Activated CD4-positive, alpha-beta T cell treated with anti-CD3 and anti-CD28 coated beads, Interleukin-10, Interleukin-2, amounts not matched to agents 100 ng/mL and 50 ng/mL, durations not matched to agents 16 hours and 8 hours (primary cell): ENCODE data around the gene TPM3.

Source experiments
- DNase-seq: peaks from one replicate; pipeline ENCODE4 v3.0.0-alpha.2; 2020

TPM3 gene

GRCh38 chr1:154205778-154206177, 13.9 kb upstream of the TPM3 start:
- peak; percentile 30 for DNase-seq

- no peak for DNase-seq
Measured at GRCh38 chr1:154199563-154199879, 7.6 kb upstream of the TPM3 start.

GRCh38 chr1:154198756-154199562, 7.1 kb upstream of the TPM3 start:
- DNase-seq: peak; percentile 52

- DNase-seq: no peak
Measured at GRCh38 chr1:154193821-154194220, 1.9 kb upstream of the TPM3 start.

GRCh38 chr1:154192476-154192875, 576 bp upstream of the TPM3 start:
- DNase-seq: no peak

GRCh38 chr1:154190550-154190949, 1.4 kb downstream of the TPM3 start:
- no peak for DNase-seq

- DNase-seq: no peak
Measured at GRCh38 chr1:154186852-154187501, 4.9 kb downstream of the TPM3 start.

GRCh38 chr1:154186177-154186576, 5.7 kb downstream of the TPM3 start:
- peak; percentile 79 for DNase-seq

- peak; percentile 98 for DNase-seq
Measured at GRCh38 chr1:154183046-154183915, 8.6 kb downstream of the TPM3 start.

GRCh38 chr1:154182344-154183045, 9.4 kb downstream of the TPM3 start:
- DNase-seq: peak; percentile 94

- DNase-seq: no peak
Measured at GRCh38 chr1:154181944-154182343, 10.0 kb downstream of the TPM3 start.

GRCh38 chr1:154179946-154180687, 11.8 kb downstream of the TPM3 start:
- no peak for DNase-seq

- DNase-seq: peak; percentile 25
Measured at GRCh38 chr1:154178911-154179811, 12.7 kb downstream of the TPM3 start.

GRCh38 chr1:154178013-154178412, 13.9 kb downstream of the TPM3 start:
- no peak for DNase-seq

GRCh38 chr1:154176337-154176736, 15.6 kb downstream of the TPM3 start:
- DNase-seq: no peak

- no peak for DNase-seq
Measured at GRCh38 chr1:154174654-154175053, 17.2 kb downstream of the TPM3 start.

GRCh38 chr1:154171880-154172279, 20.0 kb downstream of the TPM3 start:
- no peak for DNase-seq

- DNase-seq: no peak
Measured at GRCh38 chr1:154171223-154171583, 20.7 kb downstream of the TPM3 start.

GRCh38 chr1:154170547-154171222, 21.2 kb downstream of the TPM3 start:
- DNase-seq: peak; percentile 72

- DNase-seq: no peak
Measured at GRCh38 chr1:154167461-154167860, 24.4 kb downstream of the TPM3 start.

GRCh38 chr1:154166207-154166606, 25.7 kb downstream of the TPM3 start:
- DNase-seq: no peak
